Left kidney (tissue), 2 donors: ENCODE data around the gene CTBP2. TPM values are rescaled to one million over a fixed set of nuclear protein-coding genes. Genes with fewer than 3 reads are reported as not detected.
A peak's percentile ranks its signal among the peaks of the same experiment; 100 is the strongest.

Experiments used
- DNase-seq: peaks from one replicate; pipeline ENCODE4 v3.0.0-alpha.2; 2013
- polyA plus RNA-seq: library from polyadenylated mRNA; unstranded; fragments of 120-200 nt; gene quantifications from one replicate; pipeline ENCODE4 v1.2.1, GENCODE V29; 2013; ENCODE audit not compliant: insufficient read length

The CTBP2 gene
- polyA plus RNA-seq, 1 donor: 83.5 TPM

DNA sequence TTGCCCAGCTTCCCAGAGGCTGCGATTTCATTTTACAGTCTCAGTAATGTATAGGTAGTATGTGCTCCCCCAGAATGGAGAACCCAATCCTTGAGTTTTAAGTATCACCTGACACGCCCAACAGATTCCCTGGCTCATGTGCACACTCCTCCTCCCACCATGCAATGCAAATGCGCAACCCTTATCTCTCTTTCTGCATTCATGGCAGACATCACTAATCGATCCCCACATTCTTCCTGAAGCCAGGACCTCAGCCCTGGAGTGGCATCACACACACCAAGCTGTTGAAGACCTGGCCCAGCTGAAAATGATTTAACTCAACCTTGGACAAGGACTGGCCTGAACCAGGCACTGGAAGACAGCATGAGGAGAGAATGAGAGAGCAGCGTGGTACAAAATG is 150.0 kb downstream of the CTBP2 start:
- no peak for DNase-seq

DNA sequence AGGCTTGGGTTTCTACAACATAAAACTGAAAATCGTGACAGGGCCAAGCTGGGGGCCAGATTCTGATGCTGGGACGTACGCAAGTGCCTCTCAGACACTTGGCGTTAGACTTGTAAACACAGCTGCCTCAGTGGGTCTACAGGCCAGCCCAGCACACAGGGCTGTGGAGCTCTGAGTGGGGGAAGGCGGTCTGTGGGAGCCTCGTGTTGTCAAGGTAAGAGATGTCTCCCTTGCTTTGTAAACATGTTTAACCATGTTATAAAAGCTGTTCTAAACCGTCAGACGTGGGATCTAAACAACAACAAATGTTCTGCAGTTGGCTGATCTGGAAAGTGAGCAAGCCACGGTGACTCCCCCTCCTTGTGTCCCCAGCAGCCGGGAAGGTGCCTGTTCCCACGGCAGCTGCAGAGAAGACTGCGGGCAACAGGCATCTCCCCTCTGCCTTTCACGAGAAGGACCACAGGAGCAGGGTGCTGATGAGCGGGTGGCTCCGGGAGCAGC is 150.7 kb downstream of the CTBP2 start:
- DNase-seq: no peak

DNA sequence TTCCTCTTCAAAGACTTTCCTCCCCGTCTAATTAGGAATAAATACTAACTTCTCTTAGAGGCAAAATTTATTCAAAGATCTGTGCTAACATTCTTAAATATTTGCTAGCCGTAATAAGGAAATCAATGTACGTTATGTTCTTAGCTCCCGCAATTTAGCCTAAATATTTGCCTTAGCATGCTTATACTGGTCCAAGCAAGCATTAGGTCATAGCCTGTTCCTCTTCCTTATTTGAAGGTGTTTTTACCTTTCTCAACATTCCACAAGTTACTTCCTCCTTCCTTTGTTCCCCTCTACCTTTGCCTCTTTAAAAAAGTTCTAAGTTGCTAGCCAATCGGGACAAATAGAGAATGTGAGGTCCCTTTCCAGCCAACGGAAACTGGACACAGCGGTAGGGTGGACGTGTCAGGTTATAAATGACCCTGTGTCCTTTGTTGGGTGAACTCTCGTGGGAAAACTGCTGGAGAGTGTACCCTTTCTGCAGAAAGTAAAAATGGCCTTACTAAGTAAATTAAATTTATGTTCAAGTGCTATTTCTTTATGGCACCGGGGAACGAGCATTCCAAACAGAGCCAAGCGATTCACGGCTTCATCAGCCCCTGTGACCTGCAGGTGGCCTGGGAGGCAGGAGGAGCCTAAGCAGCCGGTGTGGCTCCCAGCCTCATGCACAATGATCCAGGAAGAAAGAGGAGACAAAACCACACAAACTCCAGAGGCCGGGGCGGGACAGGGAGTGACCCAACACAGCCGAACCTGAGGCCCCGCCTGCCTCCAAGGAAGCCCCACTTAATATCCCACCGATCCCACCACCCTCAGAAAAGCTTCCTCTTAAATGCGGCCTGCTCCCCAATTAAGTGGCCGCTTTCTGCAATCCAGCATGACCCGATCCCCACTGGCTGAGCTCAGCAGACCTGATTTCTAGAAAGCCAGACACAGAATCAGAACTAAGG is 151.4 kb downstream of the CTBP2 start:
- DNase-seq: no peak

DNA sequence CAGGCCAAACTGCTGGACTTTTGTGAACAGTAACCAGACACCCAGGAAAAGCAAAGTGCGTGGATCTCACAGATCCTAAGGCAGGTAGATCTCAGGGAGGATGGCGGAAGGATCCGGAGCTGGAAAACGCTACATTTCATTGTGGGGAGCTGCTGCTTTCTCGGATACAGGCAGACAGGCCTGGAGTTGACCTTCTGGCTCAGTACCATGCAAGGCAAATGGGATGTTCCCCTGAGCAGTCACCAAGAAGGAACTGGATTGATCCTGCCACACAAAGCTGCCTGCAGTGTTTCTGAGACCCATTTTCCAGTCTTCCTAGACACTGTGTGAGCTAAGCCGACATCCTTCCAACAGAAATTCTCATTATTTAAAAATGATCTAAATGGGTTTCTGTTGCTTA is 152.9 kb downstream of the CTBP2 start:
- no peak for DNase-seq

DNA sequence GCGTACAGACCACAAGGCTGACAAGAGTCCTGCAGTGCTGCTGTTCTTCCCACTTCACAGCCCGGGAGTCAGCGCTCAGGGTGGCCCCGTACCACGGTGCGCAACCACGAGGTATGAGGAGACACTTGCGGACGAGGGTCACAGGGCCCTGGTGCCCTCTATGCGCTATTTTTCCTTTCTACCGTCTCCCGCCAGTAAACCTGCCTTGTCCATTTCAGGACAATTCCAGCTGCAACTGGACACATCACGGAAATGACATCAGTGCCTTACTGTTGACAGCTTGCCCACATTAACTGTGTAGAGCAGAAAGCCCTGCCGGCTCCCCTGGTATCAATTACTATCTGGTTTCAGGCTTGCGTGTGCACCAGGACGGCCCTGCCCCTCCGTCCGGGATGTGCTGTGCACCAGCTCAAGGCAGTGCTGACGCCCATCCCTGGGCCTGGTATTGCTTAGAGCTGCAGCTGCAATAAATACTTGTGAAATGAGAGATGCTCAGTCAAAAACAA is 153.4 kb downstream of the CTBP2 start:
- DNase-seq: peak; percentile 53

DNA sequence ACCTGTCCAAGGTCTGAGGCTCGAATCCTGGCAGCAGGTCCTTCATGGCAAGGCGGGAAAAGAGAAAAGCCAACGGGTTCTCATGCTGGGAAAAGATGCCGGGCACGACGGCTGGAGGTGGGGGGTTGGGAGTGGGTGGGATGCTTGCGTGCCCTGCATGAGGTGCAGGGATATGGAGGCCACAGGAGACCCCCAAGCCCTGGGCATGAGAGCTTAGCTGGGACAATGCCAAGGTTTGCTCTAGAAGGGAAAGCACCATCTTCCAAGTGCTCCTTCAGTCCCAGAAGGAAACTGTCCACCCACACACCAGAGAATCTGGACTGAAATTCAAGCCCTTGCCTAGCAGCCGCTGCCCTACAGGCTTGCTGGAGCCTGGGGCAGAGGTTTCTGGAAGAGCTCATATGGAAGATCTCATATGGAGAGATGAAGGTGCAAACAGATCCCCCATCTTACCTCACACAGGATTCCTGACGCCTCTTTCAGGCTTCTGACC is 154.1 kb downstream of the CTBP2 start:
- DNase-seq: no peak

DNA sequence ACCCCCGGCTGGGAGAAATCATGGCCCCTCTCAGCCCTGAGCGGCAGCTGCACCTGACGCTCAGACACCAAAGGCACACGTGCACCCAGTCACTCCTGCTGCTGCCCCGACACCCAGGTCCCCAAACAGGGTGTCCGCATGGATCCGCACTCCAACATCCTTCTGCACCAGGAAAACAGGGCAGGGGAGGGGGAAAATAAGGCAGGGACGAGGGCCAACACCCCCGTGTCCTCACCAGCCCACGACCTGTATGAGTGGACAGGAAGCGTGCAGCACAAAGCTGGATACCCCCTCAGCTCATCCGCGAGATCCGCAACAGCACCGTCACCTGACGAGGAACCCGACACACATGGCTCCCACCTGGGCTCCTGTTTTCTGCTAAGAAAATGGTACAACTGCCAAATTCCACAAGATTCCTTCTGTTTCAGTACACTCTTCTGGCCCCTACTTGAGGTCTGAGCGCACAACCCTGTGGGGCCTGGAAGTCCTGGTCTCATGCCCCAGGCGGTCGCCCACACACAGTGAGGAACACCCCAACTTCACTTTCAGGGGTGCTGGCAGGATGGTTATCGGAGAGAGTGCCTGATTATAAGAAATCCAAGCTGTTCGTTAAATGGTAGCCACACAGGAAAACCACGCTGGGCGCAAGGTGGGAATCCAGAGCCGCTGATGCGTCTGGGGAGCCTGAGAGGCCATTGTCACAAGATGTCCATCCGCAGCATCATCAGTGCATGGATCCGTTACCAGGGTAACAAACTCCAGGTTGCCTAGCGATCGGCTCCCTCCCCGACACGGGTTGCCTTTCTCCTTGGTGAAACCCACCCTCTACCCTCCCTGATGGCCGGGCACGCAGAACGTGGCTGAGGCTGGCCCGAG is 154.8 kb downstream of the CTBP2 start:
- DNase-seq: no peak

DNA sequence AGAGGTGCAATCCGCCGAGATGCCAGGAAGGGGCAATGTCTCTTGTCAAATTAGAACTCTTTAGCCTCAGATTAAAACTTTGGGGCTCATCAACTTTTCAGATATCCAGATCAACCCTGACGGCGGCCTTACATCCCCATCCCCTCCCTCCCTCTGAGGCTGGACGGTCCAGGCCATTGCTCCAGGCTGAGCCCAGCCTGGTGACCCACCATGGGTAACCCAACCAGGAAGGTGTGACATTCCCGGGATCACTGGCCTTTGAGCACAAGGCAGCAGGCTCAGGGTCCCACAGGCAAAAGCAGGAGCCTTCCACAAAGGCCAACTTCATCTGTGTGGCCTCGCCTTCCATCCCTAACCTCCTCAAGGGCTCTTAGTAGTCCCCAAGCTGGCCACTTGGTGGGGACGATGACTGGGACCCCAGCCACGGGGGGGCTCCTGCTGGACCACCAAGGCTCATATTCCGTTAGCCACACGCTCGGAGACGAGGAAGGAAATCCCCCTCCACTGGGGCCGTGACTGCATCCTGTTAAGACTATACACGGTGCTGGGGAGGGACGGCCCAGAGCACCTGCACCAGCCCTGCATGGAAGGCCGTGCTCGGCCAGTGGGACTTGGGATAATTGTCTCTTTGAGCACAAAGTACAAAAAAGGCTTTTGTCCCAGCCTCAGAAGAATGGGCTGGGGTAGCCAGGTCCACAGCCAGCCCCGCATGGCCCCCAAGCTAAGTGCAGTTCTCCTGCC is 155.6 kb downstream of the CTBP2 start:
- DNase-seq: no peak

DNA sequence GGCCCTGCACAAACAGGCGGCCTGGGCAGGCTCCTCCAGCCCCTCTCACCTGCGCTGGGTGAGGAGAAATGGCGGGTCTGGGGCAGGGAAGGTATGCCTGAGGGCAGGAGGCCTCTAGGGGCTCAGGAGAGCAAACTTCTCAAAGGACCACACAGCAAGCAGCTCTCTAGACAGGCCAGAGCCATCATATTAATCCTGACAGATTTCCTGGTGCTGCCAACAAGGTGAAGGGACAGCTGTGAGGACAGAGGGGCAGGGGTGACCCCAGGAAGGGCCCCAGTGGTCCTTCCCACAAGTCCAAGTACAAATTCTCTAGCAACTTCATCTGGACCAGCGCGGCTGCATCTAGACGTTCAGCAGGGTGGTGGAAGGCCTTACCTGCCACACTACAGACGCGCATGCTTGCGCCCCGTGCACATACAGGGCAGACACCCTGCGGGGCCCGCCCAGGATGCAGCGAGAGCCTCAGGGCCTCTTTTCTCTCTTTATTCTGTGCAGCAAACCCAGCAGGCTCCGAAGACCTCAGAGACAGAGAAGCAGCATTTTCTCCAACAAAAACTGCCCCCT is 156.4 kb downstream of the CTBP2 start:
- DNase-seq: no peak

DNA sequence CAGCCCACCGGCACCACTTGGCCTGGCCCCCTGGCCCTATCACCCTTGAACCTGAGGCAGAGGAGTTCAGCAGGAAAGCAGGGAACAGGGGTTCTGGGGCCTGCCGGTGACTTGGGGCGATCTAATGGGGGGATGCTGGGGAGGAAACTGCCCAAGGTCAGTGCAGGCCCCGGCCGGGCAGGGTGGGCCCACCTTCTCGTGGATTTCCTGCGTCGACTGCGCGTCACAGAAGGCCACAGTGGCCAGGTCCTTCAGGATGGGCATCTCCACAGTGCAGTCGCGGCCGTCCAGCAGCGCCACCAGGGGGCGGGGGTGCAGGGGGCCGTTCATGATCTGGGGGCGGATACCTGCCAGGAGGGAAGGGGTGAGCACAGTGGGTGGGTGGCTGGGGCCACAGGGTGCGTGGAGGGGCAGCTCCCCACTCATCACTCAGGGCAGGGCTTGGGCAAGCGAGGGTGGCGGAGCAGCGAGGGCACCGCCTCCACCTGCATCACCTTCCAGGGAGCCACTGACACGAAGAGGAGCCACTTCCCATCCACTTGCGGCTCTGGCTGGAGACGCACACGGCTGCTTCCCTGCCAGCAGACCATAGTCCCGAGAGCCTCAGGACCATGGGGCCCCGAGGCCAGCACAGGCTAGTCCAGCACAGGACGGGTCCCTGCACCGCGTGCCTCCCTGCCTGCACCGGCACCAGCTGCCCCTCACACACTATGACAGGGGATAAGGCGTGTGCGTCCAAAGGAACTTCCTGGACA is 157.0 kb downstream of the CTBP2 start:
- no peak for DNase-seq

DNA sequence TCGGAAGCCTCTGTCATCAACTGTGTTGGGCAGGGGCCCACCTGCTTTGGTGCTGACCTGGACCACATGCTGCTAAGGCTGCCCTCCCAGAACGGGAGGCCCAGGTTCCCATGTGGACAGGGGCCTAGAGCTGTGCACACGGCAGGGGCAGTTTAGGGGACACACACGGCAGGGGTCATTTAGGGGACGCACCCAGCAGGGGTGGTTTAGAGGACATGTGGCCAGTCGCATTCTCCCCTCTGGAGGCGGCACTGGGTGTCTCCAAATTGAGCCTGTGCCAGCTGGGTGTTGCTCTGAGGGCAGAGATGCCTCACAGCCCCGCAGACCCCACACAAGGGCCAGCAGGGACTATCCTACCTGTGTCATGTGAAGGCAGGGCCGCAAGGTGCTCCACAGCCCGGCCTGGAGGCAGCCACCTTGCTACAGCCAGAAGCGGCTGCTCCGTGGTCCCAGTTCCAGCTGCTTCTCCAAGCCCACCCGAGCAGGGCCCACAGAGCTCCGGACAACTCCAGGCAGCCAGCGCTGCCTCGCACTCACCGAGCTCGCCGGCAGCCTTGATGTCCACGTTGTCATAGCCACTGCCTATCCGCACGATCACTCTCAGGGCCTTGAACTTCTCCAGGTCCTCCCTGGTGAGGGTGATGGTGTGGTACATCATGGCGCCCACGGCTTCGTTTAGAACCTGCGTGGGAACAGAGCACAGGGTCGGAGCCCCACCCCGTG is 157.8 kb downstream of the CTBP2 start:
- DNase-seq: no peak

DNA sequence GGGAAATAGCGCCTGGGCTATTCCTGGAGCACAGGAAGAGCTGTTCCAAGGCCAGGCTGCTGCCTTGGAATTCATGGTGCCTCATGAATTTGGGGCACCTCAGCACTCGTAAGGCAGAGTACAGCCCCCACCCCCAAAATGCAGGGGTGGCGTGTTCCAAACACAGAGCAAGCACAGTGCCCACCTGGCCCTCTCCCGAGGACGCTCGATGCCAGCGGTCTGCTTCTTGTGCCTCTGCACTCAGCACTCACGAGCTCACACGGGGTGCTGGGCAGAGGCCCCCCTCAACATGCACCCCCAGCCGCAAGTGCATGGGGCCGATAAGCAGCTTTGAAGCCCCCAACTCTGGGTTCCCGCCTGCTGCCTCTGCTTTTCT is 158.3 kb downstream of the CTBP2 start:
- no peak for DNase-seq

DNA sequence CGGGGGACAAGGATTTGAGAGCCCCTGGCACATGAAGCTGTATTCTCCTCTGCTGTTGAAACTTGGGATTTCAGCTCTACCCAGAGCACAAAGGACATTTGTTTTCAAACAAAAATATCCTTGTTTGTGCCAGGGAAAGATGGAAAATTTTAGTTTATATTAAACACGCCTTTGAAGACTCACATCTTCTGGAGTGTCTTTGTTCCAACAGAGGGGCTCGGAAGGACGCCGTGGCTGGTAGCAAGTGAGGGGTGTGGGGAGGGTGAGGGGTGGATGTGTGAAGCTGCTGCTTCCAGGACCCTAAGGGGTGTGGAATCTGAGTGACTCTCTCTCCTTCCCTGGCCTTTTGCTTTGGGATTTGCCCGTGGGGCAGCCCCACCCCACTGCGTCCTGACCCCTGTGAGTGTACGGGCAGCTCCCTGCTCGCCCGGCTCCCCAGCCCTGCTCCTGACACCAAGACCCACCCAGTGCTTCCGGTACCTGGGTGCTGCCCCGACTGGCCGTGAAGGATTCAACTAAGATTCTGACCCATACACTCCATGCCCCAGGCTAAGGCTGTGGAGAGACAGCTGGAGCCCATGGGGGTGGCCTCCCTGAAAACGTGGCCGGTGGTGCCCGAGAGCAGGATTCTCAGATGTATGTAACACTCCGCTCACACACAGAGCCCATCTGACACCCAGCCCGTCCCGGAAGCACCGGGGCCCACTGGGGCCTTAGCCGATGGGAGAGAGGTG is 158.9 kb downstream of the CTBP2 start:
- no peak for DNase-seq

DNA sequence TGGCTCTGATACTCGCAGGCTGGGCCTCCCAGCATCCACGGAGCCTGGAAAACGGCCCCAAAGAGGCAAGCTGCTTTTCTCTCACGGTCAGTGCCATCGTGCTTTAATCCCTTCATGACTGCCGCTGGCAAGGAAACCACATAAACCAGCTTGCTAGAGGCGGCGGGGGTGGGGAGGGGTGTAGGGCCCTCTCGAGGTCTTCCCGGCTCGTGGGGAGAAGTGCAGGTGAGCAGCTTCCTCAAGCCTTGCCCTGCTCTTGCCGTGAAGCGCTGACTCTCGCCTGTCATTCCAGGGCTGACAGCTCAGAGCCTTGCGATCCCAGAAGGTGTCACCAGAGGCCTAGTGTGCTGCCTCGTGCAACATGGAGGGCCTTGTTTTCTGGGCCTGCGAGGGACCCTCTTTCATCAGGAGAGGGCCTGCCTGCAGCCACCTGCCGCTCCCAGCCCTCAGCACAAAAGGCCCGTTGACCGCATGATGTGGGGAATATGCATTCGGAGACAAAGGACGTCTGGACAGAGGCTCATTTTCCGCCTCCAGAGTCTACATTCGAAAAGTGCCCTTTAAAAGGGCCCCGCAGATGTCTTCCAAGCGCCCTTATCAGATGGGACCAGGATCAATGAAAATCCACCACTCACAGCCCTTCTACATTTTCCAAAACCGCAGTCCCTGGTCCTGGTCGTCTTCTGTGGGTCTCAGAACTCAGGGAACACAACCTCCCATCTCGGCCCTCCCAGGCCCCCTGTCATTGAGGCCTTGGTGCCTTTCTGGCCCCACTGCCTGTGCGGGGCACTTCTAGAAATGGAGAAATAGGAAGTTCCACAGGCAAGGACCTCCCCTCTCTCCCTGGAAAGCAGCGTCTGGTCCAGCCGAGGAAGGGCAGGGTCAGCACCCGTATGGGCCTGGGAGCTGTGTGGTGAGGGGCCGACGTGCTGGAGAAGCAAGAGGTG is 159.7 kb downstream of the CTBP2 start:
- no peak for DNase-seq

DNA sequence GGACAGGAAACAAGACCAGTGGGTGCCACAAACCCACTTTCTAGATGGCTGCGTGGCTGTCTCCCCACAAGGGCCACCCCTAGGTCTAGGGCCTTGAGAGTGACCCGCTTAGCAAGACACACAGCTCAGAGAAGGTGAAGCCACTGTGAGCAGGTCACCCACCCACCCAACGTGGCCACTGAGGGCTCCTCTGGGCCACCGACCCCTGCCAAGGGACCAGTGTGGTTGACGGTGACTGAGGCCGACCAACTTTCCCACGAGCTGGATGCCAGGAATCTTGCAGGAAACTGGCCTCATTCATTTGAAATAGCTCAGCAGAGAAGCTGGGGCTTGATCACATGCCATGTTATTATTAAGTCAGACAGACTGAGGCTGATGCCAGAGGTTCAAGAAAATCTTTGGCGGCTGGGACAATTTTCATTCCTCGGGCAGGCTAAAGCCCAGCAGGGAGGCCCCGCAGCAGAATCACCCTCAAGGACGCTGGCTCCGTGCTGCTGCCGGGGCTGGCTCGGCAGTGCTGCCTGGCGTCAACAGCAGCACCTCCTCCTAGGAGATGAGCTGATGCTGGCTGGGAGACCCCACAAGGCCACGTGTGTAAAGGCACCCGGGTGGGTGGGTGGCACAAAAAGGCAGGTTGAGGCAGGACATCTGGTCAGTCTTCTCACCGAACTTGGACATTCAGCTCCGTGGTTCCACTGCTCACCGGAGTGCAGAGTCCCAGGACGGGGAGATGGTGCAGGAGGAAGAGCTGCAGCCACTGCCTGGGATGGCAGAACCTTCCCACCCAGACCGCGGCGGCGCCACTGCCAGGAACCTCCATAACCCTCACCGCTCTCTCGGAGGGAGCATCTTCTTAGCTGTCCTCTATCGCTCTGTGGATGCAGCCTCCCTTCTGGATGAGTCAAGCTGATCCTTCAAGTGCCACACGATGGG is 160.7 kb downstream of the CTBP2 start:
- DNase-seq: no peak

DNA sequence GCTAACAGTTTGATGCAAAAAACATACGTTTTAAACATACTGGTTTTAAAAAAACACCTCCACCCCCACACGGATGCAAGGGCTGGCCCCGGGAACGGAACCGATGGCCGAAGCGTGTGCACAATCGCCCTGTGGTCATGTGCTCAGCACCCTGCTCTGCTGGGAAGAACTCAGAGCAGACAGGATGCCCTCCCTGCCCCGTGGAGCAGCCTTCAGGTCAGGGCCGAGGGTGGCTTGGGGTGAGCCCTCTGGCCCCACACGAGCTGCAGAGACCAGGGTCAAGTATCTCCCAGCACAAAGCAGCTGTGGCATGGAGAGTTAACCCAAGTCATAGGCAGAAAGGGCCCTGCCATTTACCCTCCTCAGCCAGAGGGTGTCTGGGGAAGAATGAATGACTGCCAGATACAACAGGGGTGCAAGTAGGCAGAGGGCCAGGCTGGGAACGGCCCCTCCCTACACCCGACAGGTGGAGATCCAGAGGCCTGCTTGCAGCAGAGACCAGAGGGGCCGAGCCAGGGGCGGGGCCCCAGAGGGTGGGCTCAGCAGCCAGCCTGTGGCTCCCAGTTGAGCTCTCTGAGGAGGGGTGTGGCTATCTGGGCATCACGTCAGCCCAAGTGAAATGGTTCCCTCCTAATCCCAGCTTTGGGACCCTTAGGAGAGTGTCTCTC is 161.6 kb downstream of the CTBP2 start:
- DNase-seq: no peak
